HG02938 (cell line): ENCODE measurements around the gene BGN.

Source experiments
- ATAC-seq: cut with Tn5 transposase; IDR thresholded peaks from one replicate; pipeline ENCODE4 v1.9.1; 2021; ENCODE audit warnings: mild to moderate bottlenecking, moderate library complexity; ENCODE audit not compliant: unreplicated experiment

The BGN gene

DNA sequence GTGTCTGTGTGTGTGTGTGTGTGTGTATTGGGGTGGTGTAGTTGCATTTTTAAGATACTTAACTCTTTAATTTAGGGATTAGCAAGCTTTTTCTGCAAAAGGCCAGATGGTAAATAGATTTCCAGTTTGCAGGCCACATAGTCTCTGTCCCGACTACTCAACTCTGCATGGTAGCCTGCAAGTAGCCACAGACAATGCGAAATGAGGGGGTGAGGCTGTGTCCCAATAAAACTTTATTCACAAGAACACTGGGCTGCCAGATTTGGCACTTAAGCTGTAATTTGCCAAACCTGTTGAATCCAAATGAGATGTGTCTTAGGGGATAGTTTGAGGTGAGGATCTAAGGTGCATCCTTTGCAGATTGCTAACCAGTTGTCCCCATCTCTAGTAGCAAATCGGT is 29.5 kb downstream of the BGN start:
- no peak for ATAC-seq

DNA sequence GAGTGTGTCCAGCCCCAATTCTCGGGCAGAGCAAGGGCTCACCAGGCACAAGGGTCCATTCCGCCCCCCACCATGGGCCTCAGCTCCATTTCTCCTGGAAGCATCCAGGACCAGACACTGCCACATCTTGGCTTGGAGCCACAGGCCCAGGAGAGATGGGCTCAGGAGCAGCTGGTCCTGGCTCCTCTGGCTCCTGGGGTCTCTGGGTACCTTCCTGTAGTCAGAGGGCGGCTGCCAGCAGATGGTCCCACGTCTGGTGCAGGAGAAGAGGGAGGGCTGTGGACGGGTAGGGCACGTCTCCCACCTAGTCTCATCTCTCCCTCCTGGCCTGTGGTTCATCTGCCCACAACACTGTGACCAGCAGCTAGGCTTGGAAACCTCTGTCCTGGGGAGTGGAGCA is 30.7 kb downstream of the BGN start:
- no peak for ATAC-seq

DNA sequence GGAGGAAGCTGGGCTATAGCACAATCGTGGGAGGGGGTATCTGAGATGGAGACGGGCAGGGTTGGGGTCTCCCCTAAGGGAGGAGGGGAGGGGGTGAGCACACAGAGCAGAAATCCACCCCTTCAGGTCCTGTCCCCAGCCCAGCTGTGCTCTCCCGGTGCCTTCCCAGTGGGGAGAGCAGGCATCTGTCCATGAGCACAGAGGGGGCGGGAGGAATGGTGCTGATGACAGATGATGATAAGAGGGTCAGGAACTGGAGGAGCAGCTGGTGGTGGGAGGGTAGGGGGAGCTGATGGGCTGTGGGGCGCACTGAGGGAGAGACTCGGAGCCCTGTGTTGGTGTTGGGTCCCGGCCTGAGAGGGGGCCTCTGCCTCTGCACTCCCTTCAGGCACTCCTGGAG is 31.3 kb downstream of the BGN start:
- no peak for ATAC-seq

DNA sequence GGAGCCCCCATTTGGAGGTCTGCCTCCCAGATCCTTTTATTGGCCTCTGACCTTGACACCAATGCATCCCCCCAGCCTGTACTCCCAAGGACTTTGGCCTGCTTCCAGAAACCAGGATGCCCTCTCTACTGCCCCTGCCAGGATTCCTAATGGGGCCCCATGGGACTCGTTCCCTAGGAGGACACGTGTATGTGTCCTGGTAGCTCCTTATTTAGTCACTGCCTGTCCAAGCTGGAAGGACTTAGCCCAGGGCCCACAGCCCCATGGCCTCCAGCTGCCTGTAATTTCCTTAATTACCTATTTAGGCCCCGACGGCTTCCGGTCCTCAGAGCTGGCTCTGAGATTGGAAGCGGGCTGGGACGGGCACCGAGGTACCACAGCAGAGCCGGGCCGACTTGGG is 32.0 kb downstream of the BGN start:
- no peak for ATAC-seq

DNA sequence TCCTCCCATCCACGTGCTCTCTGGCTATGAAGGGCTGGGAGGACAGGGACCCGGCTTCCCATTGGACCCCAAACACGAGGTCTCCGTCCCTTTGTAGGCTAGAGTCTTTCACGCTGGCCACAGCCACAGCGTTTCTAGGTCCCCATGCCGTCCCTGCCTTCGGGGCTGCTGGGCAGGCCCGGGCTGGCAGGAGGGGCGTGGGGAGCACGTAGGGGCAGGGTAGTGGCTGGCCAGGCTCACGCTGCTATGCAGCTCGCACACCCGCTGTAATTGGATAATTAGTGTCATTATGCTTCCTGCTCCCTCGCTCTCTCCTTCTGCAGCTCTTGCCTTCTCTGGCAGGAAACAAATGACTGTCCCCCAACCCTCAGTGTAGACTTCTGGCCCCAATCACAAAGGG is 32.4 kb downstream of the BGN start:
- no peak for ATAC-seq

DNA sequence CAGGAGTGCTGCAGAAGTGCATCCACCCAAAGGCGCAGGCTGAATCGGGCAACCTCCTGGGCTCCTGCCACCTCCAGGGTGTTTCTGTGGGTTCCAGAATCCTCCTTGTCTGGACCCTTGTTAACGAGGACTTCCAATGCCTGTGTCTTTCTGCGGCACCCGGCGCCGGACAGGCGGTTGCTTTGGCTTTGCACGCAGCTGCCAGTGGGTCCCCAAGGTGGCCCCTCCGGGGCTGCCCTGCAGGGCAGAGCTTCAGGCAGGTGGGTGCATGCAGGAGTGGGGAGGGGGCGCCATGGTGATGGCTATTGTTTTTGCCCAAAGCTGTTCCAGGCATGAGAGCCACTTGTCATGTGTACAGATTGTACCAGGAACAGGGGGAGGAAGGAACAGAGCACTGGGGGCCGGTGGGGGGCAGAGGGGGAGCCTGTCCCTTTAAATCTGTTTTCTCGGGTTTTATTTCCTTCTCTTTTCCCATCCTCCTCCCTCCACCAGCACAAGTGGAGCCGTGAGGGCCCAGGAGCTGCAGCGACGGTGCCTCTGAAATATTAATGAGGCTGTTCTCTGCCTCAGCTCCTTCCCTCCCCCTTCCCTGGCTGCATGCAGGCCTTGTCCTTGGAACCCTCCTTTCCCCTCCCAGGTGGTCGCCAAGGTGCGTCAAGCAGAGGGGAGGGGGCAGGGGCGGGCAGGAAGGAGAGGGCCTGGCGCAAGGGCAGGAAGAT is 35.8 kb downstream of the BGN start:
- no peak for ATAC-seq

DNA sequence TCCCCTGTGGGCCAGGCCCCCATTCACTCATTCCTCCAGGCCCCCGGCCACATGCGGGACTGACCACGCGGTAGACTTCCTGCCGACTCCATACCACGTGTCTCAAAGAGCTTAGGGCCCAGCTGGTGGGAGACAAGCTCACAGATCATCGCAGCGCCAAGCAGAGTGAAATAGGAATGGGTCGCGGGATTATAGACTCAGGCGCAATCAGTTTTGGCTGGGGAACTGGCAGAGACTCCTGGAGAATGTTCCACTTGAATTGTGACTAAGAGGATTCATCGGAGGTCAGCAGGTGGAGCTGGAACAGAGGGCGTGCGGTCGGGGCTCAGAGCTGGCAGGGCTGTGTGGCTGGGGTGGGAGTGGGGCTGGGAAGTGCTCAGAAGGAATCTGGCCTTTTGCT is 38.3 kb downstream of the BGN start:
- no peak for ATAC-seq

DNA sequence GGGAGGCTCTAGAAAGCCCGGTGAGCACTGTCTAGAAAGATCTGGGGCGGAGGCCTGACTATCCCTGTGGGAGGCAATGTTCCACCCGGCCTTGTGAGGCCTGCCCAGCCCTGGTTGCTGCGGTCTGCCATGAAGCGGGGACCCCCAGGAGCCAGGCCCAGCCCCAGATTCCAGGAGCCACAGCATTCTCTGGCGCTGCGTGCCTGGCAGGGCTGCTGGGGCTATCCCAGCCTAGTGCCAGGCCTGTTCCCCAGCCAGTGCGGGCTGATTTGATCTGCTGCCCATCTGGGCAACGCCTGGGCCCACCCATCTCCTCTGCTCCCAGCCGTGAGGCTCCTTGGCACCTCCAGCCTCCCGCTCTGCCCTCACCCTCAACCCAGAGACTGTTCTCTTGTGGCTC is 42.3 kb downstream of the BGN start:
- ATAC-seq: no peak

DNA sequence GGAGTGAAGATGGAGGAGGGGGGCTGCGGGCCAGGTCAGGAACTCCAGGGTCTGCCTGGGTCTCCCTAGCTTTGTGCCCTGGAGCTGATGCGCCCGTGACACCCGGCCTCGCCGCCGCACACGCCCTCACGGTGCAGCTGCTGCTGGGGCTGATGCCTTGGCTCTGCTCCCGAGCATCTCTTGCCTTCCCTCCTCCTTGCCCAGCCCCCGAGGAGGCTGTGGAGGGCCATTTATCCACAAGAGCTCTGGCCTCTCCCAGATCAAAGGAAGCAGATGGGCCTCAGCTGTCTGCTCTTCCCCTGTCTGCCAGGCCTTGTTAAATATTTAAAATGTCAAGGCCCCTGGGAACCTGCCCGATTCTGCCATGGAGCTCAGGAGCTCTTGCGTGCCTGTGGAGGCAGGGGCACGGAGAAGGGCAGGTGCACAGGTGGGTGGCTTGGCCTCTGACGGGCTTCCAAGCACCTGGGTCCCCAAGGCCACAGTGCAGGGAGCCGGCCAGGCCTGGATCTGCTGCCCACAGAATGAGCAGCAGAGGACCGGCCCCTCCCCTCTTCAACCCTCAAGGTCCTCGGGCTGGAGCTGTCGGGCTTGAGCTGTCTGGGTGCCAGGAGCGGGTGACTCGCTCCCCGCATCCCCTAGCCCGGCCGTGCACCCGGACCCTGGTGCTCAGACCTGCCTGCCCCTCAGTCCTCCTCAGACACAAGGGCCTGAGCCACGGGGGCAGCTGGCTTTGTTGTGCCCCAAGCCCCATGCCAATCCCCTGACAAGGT is 42.9 kb downstream of the BGN start:
- ATAC-seq: no peak

DNA sequence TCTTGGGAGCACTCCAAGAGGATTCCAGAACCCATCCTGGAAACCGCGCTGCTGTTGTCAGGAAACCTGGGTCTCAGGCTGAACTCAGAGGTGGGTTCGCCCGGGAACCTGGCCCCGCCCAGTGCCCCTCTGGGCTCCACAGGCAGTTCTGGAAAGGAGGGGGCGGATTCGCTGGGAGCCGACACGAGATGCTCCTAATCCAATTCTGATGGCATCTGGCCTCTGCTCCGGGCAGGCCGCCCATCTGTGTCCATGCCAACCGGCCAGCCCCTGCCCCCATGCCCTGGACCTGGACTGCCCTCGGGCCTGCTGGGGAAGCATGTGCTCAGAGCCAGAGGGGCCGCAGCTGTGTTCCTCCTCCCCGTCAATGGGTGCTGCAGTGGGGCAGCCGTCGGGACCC is 43.6 kb downstream of the BGN start:
- ATAC-seq: no peak

DNA sequence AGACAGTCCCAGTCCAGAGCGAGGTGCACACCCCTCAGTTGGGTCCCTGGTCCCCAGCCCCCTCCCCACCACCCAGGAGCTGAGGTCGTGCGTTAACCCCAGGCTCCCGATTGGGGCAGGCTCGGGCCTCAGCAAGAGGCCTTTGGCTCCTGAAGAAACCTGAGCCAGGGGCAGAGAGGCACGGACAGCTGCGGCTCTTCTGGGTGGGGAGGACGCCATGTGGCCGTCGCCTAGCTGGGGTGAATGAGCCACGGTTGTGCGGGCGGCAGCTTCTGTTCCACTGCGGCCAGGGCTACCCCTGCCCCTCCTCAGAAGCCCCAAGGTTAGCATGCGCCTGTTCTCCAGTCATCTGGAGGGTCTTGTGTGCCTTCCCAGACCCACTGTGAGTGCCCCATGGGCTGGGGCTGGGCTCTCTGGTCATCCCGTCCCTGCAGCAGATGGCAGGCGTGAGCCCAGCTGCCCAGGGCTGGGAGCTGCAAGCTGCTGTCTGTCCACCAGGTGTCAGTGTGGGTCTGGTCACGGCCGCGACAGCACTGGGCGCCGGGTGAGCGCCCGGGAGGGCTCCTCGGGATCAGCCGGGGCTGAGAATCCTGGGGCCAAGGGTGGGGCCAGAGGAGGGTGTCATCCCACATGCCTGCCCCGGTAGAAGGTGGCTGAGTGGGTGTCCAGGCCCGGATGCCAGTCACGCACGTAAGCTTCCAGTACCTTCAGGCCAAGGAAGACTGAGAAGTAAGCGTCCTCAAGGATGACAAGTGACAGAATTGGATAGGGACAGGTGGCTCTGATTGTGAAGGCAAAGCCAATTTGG is 44.6 kb downstream of the BGN start:
- peak; percentile 68 for ATAC-seq

DNA sequence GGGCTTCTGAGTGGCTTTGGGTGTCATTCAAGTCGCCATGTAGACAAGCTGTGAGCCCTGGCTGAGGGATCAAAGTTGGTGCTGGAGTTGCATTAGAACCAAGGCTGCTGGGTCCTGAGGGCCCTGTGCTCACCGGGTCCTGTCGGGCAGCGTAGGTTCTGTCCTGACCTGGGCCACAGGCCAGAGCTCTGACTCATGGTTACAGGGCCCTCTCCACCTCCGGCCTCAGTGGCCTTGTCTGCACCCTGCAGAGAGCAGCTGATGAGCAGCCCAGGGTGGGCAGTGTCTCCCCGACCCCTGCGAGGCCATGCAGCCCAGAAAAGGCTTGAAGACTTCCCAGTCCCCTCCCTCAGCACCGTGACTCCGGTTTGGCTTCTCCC is 45.2 kb downstream of the BGN start:
- no peak for ATAC-seq

DNA sequence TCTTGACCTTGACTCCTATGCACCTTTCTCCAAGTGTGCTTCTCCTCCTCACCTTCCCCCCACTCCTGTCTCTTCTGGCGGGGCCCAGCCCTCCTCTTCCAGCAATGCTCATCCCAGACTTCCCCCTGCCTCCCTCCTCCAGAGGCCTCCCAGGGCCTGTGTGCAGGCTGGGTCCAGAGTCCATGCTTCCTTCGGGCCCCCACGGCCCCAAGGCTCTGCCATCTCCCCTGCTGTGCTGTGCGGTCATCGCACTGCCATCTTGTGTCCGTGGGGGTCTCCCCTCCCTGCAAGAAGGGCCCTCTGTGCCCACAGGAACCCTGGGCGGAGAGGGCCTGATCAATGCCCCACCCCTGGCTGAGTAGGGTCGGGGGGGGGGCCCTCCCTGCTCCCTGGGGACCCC is 49.9 kb downstream of the BGN start:
- no peak for ATAC-seq

DNA sequence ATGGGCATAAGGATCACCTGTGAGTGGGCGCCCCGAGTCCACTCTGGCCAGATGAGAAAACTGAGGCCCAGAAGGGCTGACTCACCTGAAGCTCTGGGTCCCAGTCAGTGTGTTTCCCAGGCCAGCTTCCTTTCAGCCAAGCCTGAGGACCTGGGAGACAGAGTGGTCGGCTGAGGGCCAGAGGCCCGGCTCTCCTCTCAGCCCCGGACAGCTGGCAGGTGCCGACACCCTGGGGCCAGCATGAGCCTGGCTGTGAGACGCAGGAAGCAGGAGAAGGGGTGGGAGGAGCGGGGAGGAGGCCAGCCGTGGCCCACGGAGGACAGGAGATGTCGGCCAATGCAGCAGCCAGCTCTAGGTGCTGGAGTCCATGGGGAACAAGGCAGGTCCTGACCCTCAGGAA is 51.6 kb downstream of the BGN start:
- no peak for ATAC-seq

DNA sequence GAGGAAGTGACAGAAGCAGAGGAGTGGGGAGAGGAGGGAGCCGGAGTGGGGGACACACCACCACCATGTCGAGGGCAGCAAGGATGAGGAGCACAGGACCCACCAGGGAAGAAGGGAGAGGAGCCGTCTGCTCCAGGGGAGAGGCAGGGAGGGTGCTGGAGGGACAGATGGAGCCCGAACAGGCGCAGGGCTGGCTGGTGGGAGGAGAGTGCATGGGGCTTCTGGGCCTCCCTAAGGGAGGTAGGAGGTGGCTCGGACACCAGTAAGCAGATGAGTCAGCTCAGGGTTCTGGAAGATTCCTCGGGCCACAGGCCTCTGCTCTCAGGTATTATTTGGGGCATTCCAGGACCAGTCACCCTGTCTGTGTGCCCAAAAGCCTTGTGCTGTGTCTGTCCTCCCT is 52.4 kb downstream of the BGN start:
- ATAC-seq: no peak

DNA sequence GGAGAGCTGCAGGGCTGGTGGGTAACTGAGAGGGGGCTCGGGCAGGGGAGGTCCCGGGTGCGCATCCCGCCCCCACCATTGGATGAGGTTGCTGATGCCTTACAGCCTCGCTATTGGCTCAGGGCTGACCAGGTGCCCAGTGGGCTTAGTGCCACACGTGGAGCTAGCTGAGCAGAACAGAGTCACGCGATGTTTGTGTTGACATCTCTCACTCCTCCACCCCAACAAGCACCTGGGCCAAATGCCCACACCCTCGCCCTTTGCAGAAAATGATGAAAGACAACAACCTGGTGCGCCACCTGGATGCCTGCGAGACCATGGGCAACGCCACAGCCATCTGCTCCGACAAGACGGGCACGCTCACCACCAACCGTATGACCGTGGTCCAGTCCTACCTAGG is 54.5 kb downstream of the BGN start:
- ATAC-seq: no peak

DNA sequence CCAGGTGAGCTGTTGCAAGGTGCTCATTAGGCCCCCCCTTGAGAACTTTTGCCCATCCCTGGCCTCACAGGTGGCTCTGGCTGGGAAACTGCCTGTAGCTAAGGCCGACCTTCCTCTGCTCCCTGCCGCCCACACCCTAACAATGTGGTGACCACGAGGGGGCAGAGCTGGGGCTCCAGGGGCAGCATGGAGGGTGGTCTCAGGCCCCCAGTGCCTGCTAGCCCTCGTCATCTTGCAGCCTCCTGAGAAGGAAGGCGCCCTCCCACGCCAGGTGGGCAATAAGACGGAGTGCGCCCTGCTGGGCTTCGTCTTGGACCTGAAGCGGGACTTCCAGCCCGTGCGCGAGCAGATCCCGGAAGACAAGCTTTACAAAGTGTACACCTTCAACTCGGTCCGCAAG is 55.0 kb downstream of the BGN start:
- ATAC-seq: no peak

DNA sequence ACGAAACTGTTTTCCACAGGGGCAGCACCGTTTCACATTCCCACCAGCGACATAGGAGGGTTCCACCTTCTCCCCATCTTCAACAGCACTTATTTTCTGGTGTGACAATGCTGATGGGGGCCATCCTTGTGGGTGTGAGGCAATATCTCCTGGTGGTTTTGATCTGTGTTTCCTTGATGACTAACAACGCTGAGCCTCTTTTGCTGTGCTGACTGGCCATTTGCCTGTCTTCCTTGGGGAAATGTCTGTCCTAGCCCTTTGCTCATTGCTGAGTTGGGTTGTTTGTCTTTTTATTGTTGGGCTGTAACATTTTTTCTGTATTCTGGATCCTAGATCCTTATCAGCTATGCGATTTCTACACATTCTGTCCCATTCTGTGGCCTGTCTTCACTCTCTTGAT is 56.4 kb downstream of the BGN start:
- ATAC-seq: no peak

DNA sequence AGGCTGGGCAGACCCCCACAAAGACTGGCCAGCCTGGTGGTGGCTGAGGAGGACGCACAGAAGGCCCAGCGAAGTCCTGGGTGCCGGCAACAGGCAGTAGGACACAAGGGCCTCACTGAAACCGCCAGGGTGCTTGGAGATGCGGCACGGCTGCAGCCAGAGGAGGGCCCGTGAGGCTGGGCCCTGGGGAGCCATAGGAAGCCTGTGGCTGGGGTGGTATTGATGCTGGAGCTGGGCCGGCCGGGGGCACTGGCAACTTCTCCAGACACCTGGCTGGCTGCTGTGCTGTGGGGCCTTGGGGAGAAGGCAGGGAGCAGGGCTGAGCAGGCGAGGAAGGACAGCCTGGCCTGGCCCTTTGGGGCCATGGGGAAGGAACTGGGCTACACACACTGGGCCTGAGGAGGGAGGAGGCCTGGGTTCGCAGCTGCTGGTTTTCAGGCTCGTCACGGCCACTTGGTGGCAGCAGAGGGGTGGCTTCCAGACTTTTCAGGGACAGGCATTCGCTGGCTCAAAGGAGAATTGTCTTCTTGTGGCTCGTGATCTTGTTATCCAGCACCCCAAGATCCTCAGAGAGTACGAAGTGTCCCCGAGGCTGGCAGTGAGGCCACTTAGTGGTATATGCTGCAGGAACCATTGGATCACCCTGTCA is 59.9 kb downstream of the BGN start:
- no peak for ATAC-seq

DNA sequence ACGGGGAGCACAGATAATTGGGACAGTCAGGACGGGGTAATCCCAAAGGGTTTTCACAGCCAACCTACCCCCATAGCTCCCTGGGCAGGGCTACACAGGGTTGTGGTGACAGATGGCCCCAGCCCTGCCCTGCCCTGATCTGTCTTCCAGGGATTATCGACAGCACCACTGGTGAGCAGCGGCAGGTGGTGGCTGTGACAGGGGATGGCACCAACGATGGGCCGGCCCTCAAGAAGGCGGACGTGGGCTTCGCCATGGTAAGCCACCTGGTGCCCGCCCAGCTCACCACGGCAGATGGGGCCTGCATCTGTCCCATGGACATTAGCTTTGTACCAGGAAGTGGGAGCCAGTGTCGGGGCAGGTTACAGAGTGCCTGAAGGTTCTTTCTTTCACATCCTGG is 62.0 kb downstream of the BGN start:
- no peak for ATAC-seq

DNA sequence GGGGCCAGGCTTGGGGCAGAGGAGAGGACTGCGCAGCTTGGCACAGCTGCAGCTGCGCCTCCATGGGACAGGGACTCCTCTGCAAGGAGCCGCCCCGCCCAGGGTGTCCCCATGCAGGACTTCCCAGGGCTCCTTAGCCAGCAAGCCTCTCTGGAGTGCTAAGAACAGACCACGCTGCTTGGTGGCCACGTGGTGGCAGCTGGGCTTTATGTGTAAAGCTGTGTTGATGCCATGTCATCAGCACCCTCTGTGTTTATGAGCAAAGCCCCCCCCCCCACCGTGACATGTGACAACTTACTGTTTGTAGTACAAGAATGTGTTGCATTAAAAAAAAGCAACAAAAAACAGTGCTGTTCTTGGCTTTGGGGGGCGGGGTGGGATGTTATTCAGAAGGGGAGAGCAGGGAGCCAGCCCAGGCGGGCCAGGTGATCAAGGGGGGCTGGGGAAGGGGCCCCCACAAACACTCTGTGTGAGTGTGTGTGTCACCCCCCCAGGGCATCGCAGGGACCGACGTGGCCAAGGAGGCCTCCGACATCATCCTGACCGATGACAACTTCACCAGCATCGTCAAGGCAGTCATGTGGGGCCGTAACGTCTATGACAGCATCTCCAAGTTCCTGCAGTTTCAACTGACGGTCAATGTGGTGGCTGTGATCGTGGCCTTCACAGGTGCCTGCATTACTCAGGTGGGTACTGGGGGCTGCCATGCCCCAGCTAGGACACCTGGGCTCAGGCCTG is 63.0 kb downstream of the BGN start:
- no peak for ATAC-seq
